GM12878 (cell line): ENCODE data around the gene ACTR10. TPM values are rescaled to one million over a fixed set of nuclear protein-coding genes. Genes with fewer than 3 reads are reported as not detected.
A peak's percentile ranks its signal among the peaks of the same experiment; 100 is the strongest.

Experiments
- ATF7 ChIP-seq: fragments of 450-650 bp; IDR thresholded peaks from 2 replicates; pipeline ENCODE4 v1.6.1; 2016; ENCODE audit warnings: low read depth, mild to moderate bottlenecking
- CHD4 ChIP-seq: fragments of 200-600 bp; sonication (generic); IDR thresholded peaks from 2 replicates; pipeline ENCODE4 v1.6.1; 2016; ENCODE audit warnings: mild to moderate bottlenecking
- EGR1 ChIP-seq, 2 experiments: IDR thresholded peaks; 1 replicate in 1 of 2; 2 replicates in 1 of 2; pipeline ENCODE4 v1.6.1; 2011 to 2012; ENCODE audit warnings: low read depth in 2 of 2, low read length in 2 of 2, borderline replicate concordance in 1 of 2, mild to moderate bottlenecking in 1 of 2, moderate library complexity in 1 of 2
- HCFC1 ChIP-seq: fragments of 150-350 bp; IDR thresholded peaks from 2 replicates; pipeline ENCODE4 v1.6.1; 2014; ENCODE audit warnings: low read length
- KLF5 ChIP-seq: fragments of 450-650 bp; IDR thresholded peaks from 2 replicates; pipeline ENCODE4 v1.6.1; 2014; ENCODE audit warnings: mild to moderate bottlenecking; ENCODE audit not compliant: partially characterized antibody
- MTA3 ChIP-seq: IDR thresholded peaks from 2 replicates; pipeline ENCODE4 v1.6.1; 2012; ENCODE audit warnings: low read length, inconsistent platforms, borderline replicate concordance
- PAX5 ChIP-seq: IDR thresholded peaks from 2 replicates; pipeline ENCODE4 v1.6.1; 2011; ENCODE audit warnings: low read depth, low read length, borderline replicate concordance
- POU2F2 ChIP-seq: IDR thresholded peaks from 3 replicates; pipeline ENCODE4 v1.6.1; 2011; ENCODE audit warnings: low read depth, mild to moderate bottlenecking, low read length, borderline replicate concordance
- RB1 ChIP-seq: fragments of 450-650 bp; formaldehyde crosslinking; IDR thresholded peaks from 2 replicates; pipeline ENCODE4 v1.6.1; 2017; ENCODE audit warnings: mild to moderate bottlenecking, borderline replicate concordance
- RCOR1 ChIP-seq: conservative IDR thresholded peaks from 2 replicates; pipeline ENCODE4 v1.6.1; 2012; ENCODE audit warnings: low read depth, low read length, improper control_type of control experiment
- SMAD5 ChIP-seq: IDR thresholded peaks from 2 replicates; pipeline ENCODE4 v1.6.1; 2016; ENCODE audit warnings: antibody characterized with exemption, low read depth
- STAT1 ChIP-seq: fragments of 450-650 bp; conservative IDR thresholded peaks from 2 replicates; pipeline ENCODE4 v1.6.1; 2014; ENCODE audit warnings: antibody characterized with exemption, mild to moderate bottlenecking
- TBL1XR1 ChIP-seq: IDR thresholded peaks from 2 replicates; pipeline ENCODE4 v1.6.1; 2012; ENCODE audit warnings: low read depth, low read length, improper control_type of control experiment
- USF2 ChIP-seq: IDR thresholded peaks from 2 replicates; pipeline ENCODE4 v1.6.1; 2011; ENCODE audit warnings: low read depth, low read length, improper control_type of control experiment, borderline replicate concordance
- ZNF207 ChIP-seq: fragments of 450-650 bp; IDR thresholded peaks from 2 replicates; pipeline ENCODE4 v1.6.1; 2014; ENCODE audit warnings: antibody characterized with exemption, mild to moderate bottlenecking, borderline replicate concordance
- ZNF217 ChIP-seq: fragments of 450-650 bp; IDR thresholded peaks from 2 replicates; pipeline ENCODE4 v1.6.1; 2017; ENCODE audit warnings: antibody characterized with exemption, mild to moderate bottlenecking
- ZNF24 ChIP-seq: fragments of 450-650 bp; IDR thresholded peaks from 2 replicates; pipeline ENCODE4 v1.6.1; 2017; ENCODE audit warnings: antibody characterized with exemption, mild to moderate bottlenecking
- ZNF592 ChIP-seq: fragments of 450-650 bp; IDR thresholded peaks from 2 replicates; pipeline ENCODE4 v1.6.1; 2017; ENCODE audit warnings: mild to moderate bottlenecking, moderate library complexity
- ZNF622 ChIP-seq: fragments of 450-650 bp; IDR thresholded peaks from 2 replicates; pipeline ENCODE4 v1.6.1; 2017; ENCODE audit warnings: mild to moderate bottlenecking, inconsistent platforms
- polyA plus RNA-seq, 11 experiments: library from polyadenylated mRNA; depleted of rRNA in 4 of 11; unstranded in 6 of 11; stranded (reverse) in 5 of 11; fragments of >200 nt; fragmentation: Nextera tagmentation in 4 of 11; fragmentation: Illumina TruSeq in 1 of 11; extraction: Ambion mirVana in 4 of 11; extraction: Trizol in 1 of 11; gene quantifications; 1 replicate in 1 of 11; 2 replicates in 10 of 11; pipeline versions ENCODE4 v1.2.1 to v1.2.3, GENCODE V29; 2011 to 2016; ENCODE audit warnings: inconsistent platforms in 2 of 11, missing spikeins in 2 of 11, low read depth in 1 of 11
- total RNA-seq, 4 experiments: library from RNA; depleted of rRNA in 3 of 4; stranded (reverse); fragments of >200 nt in 3 of 4; fragmentation: Illumina TruSeq in 1 of 4; extraction: Trizol in 1 of 4; gene quantifications; 2 replicates each; pipeline versions ENCODE4 v1.2.1 to v1.2.3, GENCODE V29; 2013 to 2021
- TF ChIP-seq, protein P1 (sequence below): fragments of 450-650 bp; IDR thresholded peaks from 2 replicates; pipeline ENCODE4 v1.6.1; 2017; ENCODE audit warnings: low read depth, mild to moderate bottlenecking, moderate library complexity

Gene ACTR10
- total and polyA plus RNA-seq, 10 of the 15 experiments (the other 5 are each of a cell fraction or from before 2014, with no cell fraction given): 26.0 to 74.3 (median 38.9) TPM

DNA sequence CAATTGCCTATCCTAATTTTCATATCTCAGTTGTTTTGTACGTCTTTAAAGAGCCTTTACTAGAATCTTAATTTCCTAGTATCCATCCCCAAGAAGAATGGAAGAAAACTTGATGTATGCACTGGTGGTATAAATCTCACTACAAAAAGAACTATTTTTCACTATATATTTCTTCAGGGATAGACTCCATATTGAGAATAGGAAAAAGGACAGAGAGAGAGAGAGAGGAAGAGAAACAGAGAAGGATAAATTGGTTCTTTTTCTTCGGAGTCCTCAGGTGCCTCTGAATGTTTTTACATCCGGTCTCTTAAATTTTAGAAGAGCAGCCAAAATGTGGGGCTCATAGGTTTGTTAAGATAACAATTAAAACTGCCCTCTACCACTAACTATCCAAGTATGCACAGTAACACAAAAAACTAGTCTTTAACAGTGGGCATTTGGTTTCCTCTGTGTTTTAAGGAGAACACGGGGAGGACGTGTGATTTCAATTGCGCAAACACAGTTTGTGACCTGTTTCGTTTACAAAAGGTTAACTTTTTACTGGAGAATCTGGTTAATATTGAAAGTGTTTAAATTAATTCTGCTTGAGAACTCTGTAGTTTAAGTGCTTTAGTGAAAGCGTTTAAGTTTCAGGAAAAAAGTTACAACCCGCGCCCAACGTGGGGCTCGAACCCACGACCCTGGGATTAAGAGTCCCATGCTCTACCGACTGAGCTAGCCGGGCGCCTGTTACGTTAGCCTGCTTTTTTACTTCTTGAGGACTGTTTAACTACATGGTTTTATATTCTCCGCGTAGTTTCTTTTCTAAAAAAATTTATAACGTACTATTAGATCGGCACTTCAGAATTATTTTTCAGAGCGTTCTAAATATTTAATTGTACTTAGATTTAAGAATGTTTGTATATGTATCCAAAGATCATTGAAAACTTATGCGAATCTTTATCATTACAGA, 39.6 kb downstream of the ACTR10 start (continued):
- 0 out of 2 replicates have a peak, but pooled peaks have one; percentile 36 for TF ChIP-seq HCFC1
- no peak for TF ChIP-seq ZNF217
- no peak for TF ChIP-seq CHD4
- TF ChIP-seq MTA3: peak; percentile 57; the same call in 1 of the 2 replicates
- TF ChIP-seq, protein P1, sequence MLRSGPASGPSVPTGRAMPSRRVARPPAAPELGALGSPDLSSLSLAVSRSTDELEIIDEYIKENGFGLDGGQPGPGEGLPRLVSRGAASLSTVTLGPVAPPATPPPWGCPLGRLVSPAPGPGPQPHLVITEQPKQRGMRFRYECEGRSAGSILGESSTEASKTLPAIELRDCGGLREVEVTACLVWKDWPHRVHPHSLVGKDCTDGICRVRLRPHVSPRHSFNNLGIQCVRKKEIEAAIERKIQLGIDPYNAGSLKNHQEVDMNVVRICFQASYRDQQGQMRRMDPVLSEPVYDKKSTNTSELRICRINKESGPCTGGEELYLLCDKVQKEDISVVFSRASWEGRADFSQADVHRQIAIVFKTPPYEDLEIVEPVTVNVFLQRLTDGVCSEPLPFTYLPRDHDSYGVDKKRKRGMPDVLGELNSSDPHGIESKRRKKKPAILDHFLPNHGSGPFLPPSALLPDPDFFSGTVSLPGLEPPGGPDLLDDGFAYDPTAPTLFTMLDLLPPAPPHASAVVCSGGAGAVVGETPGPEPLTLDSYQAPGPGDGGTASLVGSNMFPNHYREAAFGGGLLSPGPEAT: no peak
- TF ChIP-seq PAX5: no peak
- no peak for TF ChIP-seq EGR1 (IDR thresholded peaks at IDR 0.05; ENCODE audit: borderline replicate concordance in 1 of 2, low read depth in 2 of 2, low read length in 2 of 2)
- no peak for TF ChIP-seq USF2
- no peak for TF ChIP-seq ZNF622
- TF ChIP-seq ZNF207: peak; percentile 85
- no peak for TF ChIP-seq RCOR1
- 0 out of 2 replicates have a peak, but pooled peaks have one; percentile 34 for TF ChIP-seq STAT1
- TF ChIP-seq RB1: peak; percentile 70
- peak; percentile 45 for TF ChIP-seq ATF7
- TF ChIP-seq KLF5: peak; percentile 30
- peak; percentile 69; the same call in 1 of the 3 replicates for TF ChIP-seq POU2F2
- peak; percentile 70; the same call in 1 of the 2 replicates for TF ChIP-seq TBL1XR1
- TF ChIP-seq ZNF592: no peak
- no peak for TF ChIP-seq SMAD5
- TF ChIP-seq ZNF24: peak; percentile 100
- TF ChIP-seq, all 136 proteins: peak for 34
